Measurements from ENCODE around the gene RELB.

- TF ChIP-seq NRF1 (conservative IDR thresholded peaks at IDR 0.05; ENCODE audit: low read depth, low read length) (no peak), CTCF (IDR thresholded peaks at IDR 0.05 in 2 of 3, conservative IDR thresholded peaks at IDR 0.05 in 1 of 3; ENCODE audit: control insufficient read depth in 2 of 3, extremely low read depth in 1 of 3, insufficient read depth in 1 of 3, low read depth in 3 of 3, low read length in 3 of 3) (no peak), YBX1 (IDR thresholded peaks at IDR 0.05) (no peak), RBBP5 (conservative IDR thresholded peaks at IDR 0.05) (no peak), NFYA (IDR thresholded peaks at IDR 0.05; ENCODE audit: borderline replicate concordance, low read depth, low read length) (no peak), KLF5 (IDR thresholded peaks at IDR 0.05; ENCODE audit: partially characterized antibody) (no peak), TCF7 (IDR thresholded peaks at IDR 0.05; ENCODE audit: borderline replicate concordance) (no peak), SKIL (IDR thresholded peaks at IDR 0.05; ENCODE audit: low read depth, poor library complexity, severe bottlenecking) (no peak), HDAC2 (IDR thresholded peaks at IDR 0.05) (no peak), ATF7 (IDR thresholded peaks at IDR 0.05; ENCODE audit: low read depth) (no peak), ATF2 (IDR thresholded peaks at IDR 0.05; ENCODE audit: low read length) (no peak), ESRRA (IDR thresholded peaks at IDR 0.05; ENCODE audit: low read length) (no peak), RAD51 (IDR thresholded peaks at IDR 0.05) (no peak)
Measured at GRCh38 chr19:44985445-44985844, 15.8 kb upstream of the RELB start.
